ENCODE measurements around the gene UGT1A8. TPM values are rescaled to one million over a fixed set of nuclear protein-coding genes. Genes with fewer than 3 reads are reported as not detected.
"Not testable (repeated sequence)": the region's sequence is repeated elsewhere in the genome, so short reads cannot be mapped to it uniquely, and the experiment has no call there.

UGT1A8 gene
- total RNA-seq, 1 donor from 2014 or later, result not detected

DNA sequence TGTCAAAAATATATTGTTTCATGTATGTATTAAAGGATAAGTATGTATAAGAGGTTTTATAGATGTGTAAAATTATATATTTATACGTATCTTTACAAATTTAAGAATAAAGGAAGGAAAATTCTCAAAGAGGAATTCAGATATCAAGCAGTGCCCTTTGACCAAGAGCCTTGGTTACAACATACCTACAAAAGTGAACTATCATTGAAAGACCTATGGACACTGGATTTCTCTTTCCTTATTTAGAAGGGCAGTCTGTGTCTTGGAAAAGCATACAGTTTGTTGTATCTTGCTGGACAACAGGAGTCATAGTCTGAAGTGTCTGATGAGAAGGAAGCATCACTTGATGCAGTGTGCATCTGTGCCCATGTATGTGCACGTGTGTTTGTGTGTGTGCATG lies 29.0 kb upstream of the UGT1A8 start:
- no peaks in the 10 kb centered on the region for H3K4me1 Mint-ChIP-seq (ENCODE audit: low read depth)
- TF ChIP-seq, protein P1, sequence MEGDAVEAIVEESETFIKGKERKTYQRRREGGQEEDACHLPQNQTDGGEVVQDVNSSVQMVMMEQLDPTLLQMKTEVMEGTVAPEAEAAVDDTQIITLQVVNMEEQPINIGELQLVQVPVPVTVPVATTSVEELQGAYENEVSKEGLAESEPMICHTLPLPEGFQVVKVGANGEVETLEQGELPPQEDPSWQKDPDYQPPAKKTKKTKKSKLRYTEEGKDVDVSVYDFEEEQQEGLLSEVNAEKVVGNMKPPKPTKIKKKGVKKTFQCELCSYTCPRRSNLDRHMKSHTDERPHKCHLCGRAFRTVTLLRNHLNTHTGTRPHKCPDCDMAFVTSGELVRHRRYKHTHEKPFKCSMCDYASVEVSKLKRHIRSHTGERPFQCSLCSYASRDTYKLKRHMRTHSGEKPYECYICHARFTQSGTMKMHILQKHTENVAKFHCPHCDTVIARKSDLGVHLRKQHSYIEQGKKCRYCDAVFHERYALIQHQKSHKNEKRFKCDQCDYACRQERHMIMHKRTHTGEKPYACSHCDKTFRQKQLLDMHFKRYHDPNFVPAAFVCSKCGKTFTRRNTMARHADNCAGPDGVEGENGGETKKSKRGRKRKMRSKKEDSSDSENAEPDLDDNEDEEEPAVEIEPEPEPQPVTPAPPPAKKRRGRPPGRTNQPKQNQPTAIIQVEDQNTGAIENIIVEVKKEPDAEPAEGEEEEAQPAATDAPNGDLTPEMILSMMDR (IDR thresholded peaks at IDR 0.05), result no peak
- H3K4me3 Mint-ChIP-seq (ENCODE audit: unreplicated experiment), result no peak overlapping the region
- H3K27ac Mint-ChIP-seq (ENCODE audit: unreplicated experiment), result no peak overlapping the region
- no peaks in the 10 kb centered on the region for H3K27me3 Mint-ChIP-seq (ENCODE audit: low read depth)
- H3K9me3 Mint-ChIP-seq (ENCODE audit: low read depth), result no peaks in the 10 kb centered on the region
- no peak for DNase-seq (ENCODE audit: low spot score)
- H3K36me3 Mint-ChIP-seq (ENCODE audit: low read depth), result no peaks in the 10 kb centered on the region

DNA sequence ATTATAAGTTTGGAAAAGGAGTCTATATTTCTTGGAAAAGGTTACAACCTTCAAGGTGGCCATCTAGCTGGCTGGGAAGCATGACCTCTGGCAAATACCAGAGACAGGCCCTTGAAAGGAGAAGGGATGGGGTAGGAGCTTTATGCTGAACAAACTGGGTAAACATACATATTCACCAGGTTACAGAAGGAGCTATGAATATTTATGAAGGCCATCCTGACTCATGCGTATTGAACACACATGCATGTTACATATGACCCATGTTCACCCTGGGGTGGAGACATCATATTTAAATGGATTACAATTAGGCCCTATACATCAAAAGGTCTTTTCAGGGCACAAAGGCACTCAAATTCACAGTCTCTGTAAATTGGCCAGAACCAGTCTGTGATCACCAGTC lies 24.7 kb upstream of the UGT1A8 start:
- DNase-seq (ENCODE audit: low spot score); H3K27ac Mint-ChIP-seq (ENCODE audit: unreplicated experiment); H3K9me3 Mint-ChIP-seq (ENCODE audit: low read depth); H3K27me3 Mint-ChIP-seq (ENCODE audit: low read depth); H3K36me3 Mint-ChIP-seq (ENCODE audit: low read depth); H3K4me1 Mint-ChIP-seq (ENCODE audit: low read depth); H3K4me3 Mint-ChIP-seq (ENCODE audit: unreplicated experiment): not testable (repeated sequence)

DNA sequence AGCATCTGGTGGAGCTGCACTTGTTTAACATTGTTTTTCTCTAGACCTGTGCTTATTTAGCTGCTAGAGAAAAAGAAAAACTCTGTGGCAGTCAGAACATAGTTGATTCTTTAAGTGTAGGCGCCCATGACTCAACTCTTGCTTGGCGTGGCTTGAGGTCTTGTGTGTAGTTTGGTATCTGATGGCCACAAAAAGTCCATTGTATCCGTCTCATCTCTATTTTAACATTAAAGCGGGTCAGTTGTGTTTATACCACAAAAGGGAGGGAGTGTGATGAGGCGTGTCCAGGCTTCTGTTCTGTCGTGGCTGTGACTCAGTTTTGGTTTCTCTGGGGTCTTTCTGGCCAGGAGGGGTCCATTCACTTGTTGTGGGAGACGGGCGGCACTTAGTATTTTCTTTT lies 24.2 kb upstream of the UGT1A8 start:
- H3K4me1 Mint-ChIP-seq (ENCODE audit: low read depth), result no peaks in the 10 kb centered on the region
- no peak overlapping the region for H3K4me3 Mint-ChIP-seq (ENCODE audit: unreplicated experiment)
- TF ChIP-seq, protein P1 (IDR thresholded peaks at IDR 0.05), result no peak
- H3K9me3 Mint-ChIP-seq (ENCODE audit: low read depth), result no peaks in the 10 kb centered on the region
- no peaks in the 10 kb centered on the region for H3K27me3 Mint-ChIP-seq (ENCODE audit: low read depth)
- no peak for DNase-seq (ENCODE audit: low spot score)
- no peaks in the 10 kb centered on the region for H3K36me3 Mint-ChIP-seq (ENCODE audit: low read depth)
- no peak overlapping the region for H3K27ac Mint-ChIP-seq (ENCODE audit: unreplicated experiment)

DNA sequence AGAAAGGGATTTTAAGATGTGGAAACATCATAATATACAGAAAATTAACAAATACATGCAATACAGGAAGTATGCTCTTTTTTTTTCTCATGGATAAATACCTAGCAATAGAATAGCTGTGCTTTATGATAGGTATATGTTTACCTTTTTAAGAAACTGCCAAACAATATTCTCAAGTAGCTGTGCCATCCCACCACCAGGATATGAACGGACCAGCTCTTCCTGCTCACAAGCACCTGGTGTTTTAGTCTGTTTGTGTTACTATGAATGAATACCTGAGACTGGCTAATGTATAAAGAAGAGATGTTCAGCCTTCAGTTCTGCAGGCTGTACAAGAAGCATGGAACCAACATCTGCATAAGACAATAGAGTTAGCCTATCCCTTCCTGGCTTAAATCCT lies 19.9 kb upstream of the UGT1A8 start:
- H3K27ac Mint-ChIP-seq (ENCODE audit: unreplicated experiment), result no peak overlapping the region

DNA sequence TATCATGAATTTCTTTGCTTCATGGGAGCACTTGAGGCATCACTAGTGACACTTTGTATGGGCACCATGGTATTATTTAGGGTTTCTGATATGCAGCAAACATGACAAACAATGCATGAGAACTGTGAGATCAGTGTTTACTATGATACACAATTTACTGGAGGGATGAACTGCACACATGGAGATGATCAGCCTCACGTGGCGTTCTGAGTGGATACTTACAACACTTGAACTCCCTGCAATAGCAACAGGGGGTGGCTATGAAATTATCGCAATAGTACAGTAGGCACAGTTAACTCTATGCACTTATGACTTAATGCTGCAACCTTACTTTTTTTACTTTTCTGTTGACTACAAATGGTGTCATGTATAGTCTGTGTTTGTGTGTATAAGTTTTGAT lies 18.5 kb upstream of the UGT1A8 start:
- no peak for DNase-seq (ENCODE audit: low spot score)
- Mint-ChIP-seq H3K27me3 (ENCODE audit: low read depth) (peaks cover 5% of the 10 kb centered on the region), H3K4me1 (ENCODE audit: low read depth) (peaks cover 5% of the 10 kb centered on the region), H3K27ac (ENCODE audit: unreplicated experiment) (no peak overlapping the region), H3K4me3 (ENCODE audit: unreplicated experiment) (no peak overlapping the region), H3K9me3 (ENCODE audit: low read depth) (peaks cover 6% of the 10 kb centered on the region), H3K36me3 (ENCODE audit: low read depth) (no peaks in the 10 kb centered on the region)
- TF ChIP-seq, protein P1 (IDR thresholded peaks at IDR 0.05), result no peak

More for the DNA sequence above, 19.9 kb upstream of the UGT1A8 start:
- no peak overlapping the region for H3K4me3 Mint-ChIP-seq (ENCODE audit: unreplicated experiment)
- peaks cover 4% of the 10 kb centered on the region for H3K9me3 Mint-ChIP-seq (ENCODE audit: low read depth)
- peaks cover 5% of the 10 kb centered on the region for H3K27me3 Mint-ChIP-seq (ENCODE audit: low read depth)
- DNase-seq (ENCODE audit: low spot score), result no peak
- H3K4me1 Mint-ChIP-seq (ENCODE audit: low read depth), result peaks cover 5% of the 10 kb centered on the region
- no peaks in the 10 kb centered on the region for H3K36me3 Mint-ChIP-seq (ENCODE audit: low read depth)
- TF ChIP-seq, protein P1 (IDR thresholded peaks at IDR 0.05), result no peak

DNA sequence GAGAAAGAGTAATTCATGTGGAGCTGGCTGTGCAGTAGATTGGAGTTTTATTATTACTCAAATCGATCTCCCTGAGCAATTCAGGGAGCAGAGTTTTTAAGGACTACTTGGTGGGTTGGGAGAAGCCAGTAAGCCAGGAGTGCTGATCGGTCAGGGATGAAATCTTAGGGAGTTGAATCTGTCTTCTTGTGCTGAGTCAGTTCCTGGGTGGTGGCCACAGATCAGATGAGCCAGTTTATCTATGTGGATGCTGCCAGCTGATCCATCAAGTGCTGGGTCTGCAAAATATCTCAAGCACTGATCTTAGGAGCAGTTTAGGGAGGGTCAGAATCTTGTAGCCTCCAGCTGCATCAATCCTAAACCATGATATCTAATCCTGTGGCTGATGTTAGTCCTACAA lies 17.0 kb upstream of the UGT1A8 start:
- peaks cover 6% of the 10 kb centered on the region for H3K9me3 Mint-ChIP-seq (ENCODE audit: low read depth)
- TF ChIP-seq, protein P1 (IDR thresholded peaks at IDR 0.05), result no peak
- no peak overlapping the region for H3K27ac Mint-ChIP-seq (ENCODE audit: unreplicated experiment)
- H3K27me3 Mint-ChIP-seq (ENCODE audit: low read depth), result peaks cover 5% of the 10 kb centered on the region
- no peaks in the 10 kb centered on the region for H3K36me3 Mint-ChIP-seq (ENCODE audit: low read depth)
- DNase-seq (ENCODE audit: low spot score), result no peak
- peaks cover 5% of the 10 kb centered on the region for H3K4me1 Mint-ChIP-seq (ENCODE audit: low read depth)
- no peak overlapping the region for H3K4me3 Mint-ChIP-seq (ENCODE audit: unreplicated experiment)

Measured in chondrocyte (in vitro differentiated cells).